Activated CD8-positive, alpha-beta T cell treated with anti-CD3 and anti-CD28 coated beads, Interleukin-2, amount 10 ng/mL, durations not matched to agents 7 days and 5 days (primary cell): ENCODE data around the gene APBA2. TPM values are rescaled to one million over a fixed set of nuclear protein-coding genes. Genes with fewer than 3 reads are reported as not detected.

Source experiments
- ATAC-seq: fragments of 150-1000 bp; cut with Tn5 transposase; one replicate; pipeline ENCODE4 v1.10.0; 2021; ENCODE audit warnings: moderate library complexity
- CTCF ChIA-PET: fragments of 350-600 bp; sonication (Branson Sonifier 250); formaldehyde crosslinking; loops from one replicate; lab custom pipeline; 2021; ENCODE audit warnings: antibody characterized with exemption; lab: Charles Lee
- POLR2A ChIA-PET: fragments of 350-600 bp; sonication (Branson Sonifier 250); formaldehyde crosslinking; loops from one replicate; lab custom pipeline; 2021; ENCODE audit warnings: antibody characterized with exemption; lab: Charles Lee
- DNase-seq: peaks from one replicate; pipeline ENCODE4 v3.0.0-alpha.2; 2020
- H3K27ac Mint-ChIP-seq: one replicate; pipeline ENCODE4 v1.8.0; 2021; ENCODE audit warnings: mild to moderate bottlenecking, mixed read lengths
- H3K27me3 Mint-ChIP-seq: one replicate; pipeline ENCODE4 v1.8.0; 2021; ENCODE audit warnings: low read depth, mixed read lengths
- H3K36me3 Mint-ChIP-seq: one replicate; pipeline ENCODE4 v1.8.0; 2021; ENCODE audit warnings: low read depth, mixed read lengths
- H3K4me1 Mint-ChIP-seq: one replicate; pipeline ENCODE4 v1.8.0; 2021; ENCODE audit warnings: low read depth, mixed read lengths
- H3K4me3 Mint-ChIP-seq: one replicate; pipeline ENCODE4 v1.8.0; 2021; ENCODE audit warnings: mild to moderate bottlenecking, mixed read lengths
- H3K9me3 Mint-ChIP-seq: one replicate; pipeline ENCODE4 v1.8.0; 2022; ENCODE audit warnings: mixed read lengths; ENCODE audit not compliant: insufficient read depth
- total RNA-seq, 2 experiments: library from RNA; stranded (reverse); gene quantifications; one replicate each; pipeline ENCODE4 v1.2.3, GENCODE V29; 2021

The APBA2 gene
- total RNA-seq, 2 experiments from 2014 or later = 29.5 TPM

GRCh38 chr15:29116970-29117700 is 231.4 kb downstream of the APBA2 start:
- no peaks in the 10 kb centered on the region for H3K36me3 Mint-ChIP-seq
- H3K27ac Mint-ChIP-seq = no peak overlapping the region
- ATAC-seq = no peak
- no peak overlapping the region for H3K4me3 Mint-ChIP-seq
- no peak for DNase-seq
- no peaks in the 10 kb centered on the region for H3K9me3 Mint-ChIP-seq
- CTCF ChIA-PET = interaction anchor here (0.9 kb wide), 1 partner anchor 15 kb away, joined by 3 read pairs; no protein-coding TSS in a partner anchor
- POLR2A ChIA-PET = no interaction called here
- H3K4me1 Mint-ChIP-seq = peaks cover 6% of the 10 kb centered on the region
- H3K27me3 Mint-ChIP-seq = peaks cover 5% of the 10 kb centered on the region

- ATAC-seq = no peak
- DNase-seq = no peak
- Mint-ChIP-seq H3K27ac (no peak overlapping the region), H3K36me3 (no peaks in the 10 kb centered on the region), H3K4me3 (no peak overlapping the region), H3K4me1 (peaks cover 6% of the 10 kb centered on the region), H3K9me3 (no peaks in the 10 kb centered on the region), H3K27me3 (peaks cover 5% of the 10 kb centered on the region)
- CTCF ChIA-PET = no interaction called here
- POLR2A ChIA-PET = no interaction called here
These were observed 232.0 kb downstream of the APBA2 start for GRCh38 chr15:29117778-29118177.

DNA sequence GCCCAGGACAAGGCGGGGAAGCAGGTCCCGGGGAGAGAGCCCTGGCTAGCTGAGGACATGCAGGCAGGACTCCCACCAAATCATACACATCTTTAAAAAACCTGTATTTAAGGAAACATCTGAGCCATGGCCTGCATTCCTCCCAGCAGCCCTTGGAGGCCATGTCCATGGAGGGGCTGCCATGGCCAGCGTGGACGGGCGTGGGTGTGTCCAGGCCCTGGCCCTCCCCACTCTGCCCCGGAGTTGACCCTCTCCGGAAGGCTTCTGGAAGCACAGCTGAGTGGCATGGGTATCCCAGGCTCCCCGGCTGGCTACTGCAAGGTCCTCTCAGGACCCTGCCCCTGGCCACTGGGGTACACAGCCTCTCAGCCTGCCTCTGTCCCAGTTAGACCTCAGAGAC is 234.1 kb downstream of the APBA2 start:
- Mint-ChIP-seq H3K27me3 (peaks cover under 1% of the 10 kb centered on the region), H3K36me3 (no peaks in the 10 kb centered on the region), H3K9me3 (no peaks in the 10 kb centered on the region), H3K4me1 (peaks cover under 1% of the 10 kb centered on the region), H3K4me3 (no peak overlapping the region), H3K27ac (no peak overlapping the region)
- POLR2A ChIA-PET = no interaction called here
- DNase-seq (no peak), ATAC-seq (no peak)
- CTCF ChIA-PET = no interaction called here

- no peaks in the 10 kb centered on the region for H3K9me3 Mint-ChIP-seq
- H3K36me3 Mint-ChIP-seq = no peaks in the 10 kb centered on the region
- no peaks in the 10 kb centered on the region for H3K27me3 Mint-ChIP-seq
- CTCF ChIA-PET = no interaction called here
- DNase-seq (no peak), ATAC-seq (no peak)
- POLR2A ChIA-PET = no interaction called here
- H3K4me1 Mint-ChIP-seq = no peaks in the 10 kb centered on the region
- no peak overlapping the region for H3K4me3 Mint-ChIP-seq
- no peak overlapping the region for H3K27ac Mint-ChIP-seq
These were observed 235.0 kb downstream of the APBA2 start for GRCh38 chr15:29120593-29121368.

DNA sequence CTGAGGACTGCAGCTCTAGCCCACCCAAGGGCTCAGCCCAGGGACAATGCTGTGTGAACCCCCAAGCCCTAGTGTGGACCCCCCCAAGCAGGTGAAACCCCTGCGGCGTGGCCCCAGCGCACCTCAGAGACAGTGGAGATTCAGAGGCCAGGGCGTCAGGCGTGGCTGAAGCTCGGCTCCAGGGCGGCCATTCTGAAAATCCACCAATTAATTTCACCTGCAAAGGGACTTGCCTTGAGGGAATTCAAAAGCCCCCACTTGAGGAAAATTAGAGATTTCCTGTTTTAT is 235.5 kb downstream of the APBA2 start:
- CTCF ChIA-PET = no interaction called here
- H3K36me3 Mint-ChIP-seq = no peaks in the 10 kb centered on the region
- no peaks in the 10 kb centered on the region for H3K9me3 Mint-ChIP-seq
- POLR2A ChIA-PET = no interaction called here
- ATAC-seq = no peak
- no peak overlapping the region for H3K4me3 Mint-ChIP-seq
- DNase-seq = no peak
- H3K4me1 Mint-ChIP-seq = no peaks in the 10 kb centered on the region
- no peak overlapping the region for H3K27ac Mint-ChIP-seq
- no peaks in the 10 kb centered on the region for H3K27me3 Mint-ChIP-seq

GRCh38 chr15:29121907-29122306 is 236.1 kb downstream of the APBA2 start:
- Mint-ChIP-seq H3K9me3 (no peaks in the 10 kb centered on the region), H3K36me3 (no peaks in the 10 kb centered on the region), H3K4me1 (no peaks in the 10 kb centered on the region), H3K4me3 (no peak overlapping the region), H3K27ac (no peak overlapping the region), H3K27me3 (no peaks in the 10 kb centered on the region)
- DNase-seq (no peak), ATAC-seq (no peak)
- POLR2A ChIA-PET = no interaction called here
- CTCF ChIA-PET = no interaction called here

- DNase-seq (no peak), ATAC-seq (no peak)
- Mint-ChIP-seq H3K4me3 (no peak overlapping the region), H3K36me3 (no peaks in the 10 kb centered on the region), H3K4me1 (no peaks in the 10 kb centered on the region), H3K9me3 (no peaks in the 10 kb centered on the region), H3K27me3 (no peaks in the 10 kb centered on the region), H3K27ac (no peak overlapping the region)
- ChIA-PET POLR2A (no interaction called here), CTCF (no interaction called here)
These were observed 236.7 kb downstream of the APBA2 start for GRCh38 chr15:29122506-29122905.

DNA sequence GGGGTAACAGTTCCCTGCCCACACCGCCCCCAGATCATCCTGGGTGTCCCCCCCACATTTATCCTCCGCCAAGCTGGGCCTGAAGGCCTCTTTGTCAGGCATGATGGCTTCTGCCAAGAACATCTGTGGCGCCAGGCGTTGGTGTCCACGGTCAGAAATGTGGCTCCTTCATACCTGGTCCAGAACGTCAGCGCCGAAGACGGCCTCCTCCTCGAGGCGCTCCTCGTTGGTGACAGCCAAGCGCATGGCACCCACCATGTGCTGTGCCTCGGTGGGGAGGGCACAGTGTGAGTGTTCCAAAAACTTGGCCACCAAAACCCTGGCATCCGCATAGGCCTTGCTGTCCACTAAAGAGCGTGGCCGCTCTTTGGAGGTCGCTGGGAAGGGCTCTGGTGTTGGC is 237.4 kb downstream of the APBA2 start:
- ATAC-seq = no peak
- ChIA-PET CTCF (interaction anchor here (1.3 kb wide), 1 partner anchor 20 kb away, joined by 3 read pairs; no protein-coding TSS in a partner anchor), POLR2A (no interaction called here)
- no peaks in the 10 kb centered on the region for H3K4me1 Mint-ChIP-seq
- H3K36me3 Mint-ChIP-seq = no peaks in the 10 kb centered on the region
- H3K4me3 Mint-ChIP-seq = no peak overlapping the region
- H3K27me3 Mint-ChIP-seq = no peaks in the 10 kb centered on the region
- DNase-seq = no peak
- no peaks in the 10 kb centered on the region for H3K9me3 Mint-ChIP-seq
- H3K27ac Mint-ChIP-seq = no peak overlapping the region

DNA sequence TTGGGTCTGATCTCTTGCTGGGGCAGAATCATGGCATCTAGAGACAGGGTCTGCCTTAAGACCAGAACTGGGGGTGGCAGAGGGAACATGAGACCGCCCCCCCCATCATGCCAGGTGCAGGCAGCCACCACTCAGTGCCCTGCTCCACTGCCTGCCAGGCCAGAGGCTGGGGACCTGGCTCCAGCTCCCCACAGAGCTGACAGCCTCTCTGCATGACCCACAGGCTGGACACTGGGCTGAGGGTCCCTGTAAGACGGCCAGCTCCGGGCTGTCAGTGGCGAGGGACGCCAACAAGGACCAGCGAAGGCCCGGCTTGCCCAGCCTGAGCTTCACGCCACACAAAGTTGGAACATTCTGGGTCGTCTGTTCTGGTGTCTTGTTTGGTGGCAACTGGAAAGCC is 238.2 kb downstream of the APBA2 start:
- POLR2A ChIA-PET = no interaction called here
- Mint-ChIP-seq H3K4me1 (no peaks in the 10 kb centered on the region), H3K27ac (no peak overlapping the region), H3K36me3 (no peaks in the 10 kb centered on the region), H3K9me3 (no peaks in the 10 kb centered on the region), H3K27me3 (no peaks in the 10 kb centered on the region), H3K4me3 (no peak overlapping the region)
- CTCF ChIA-PET = interaction anchor here (1.3 kb wide), 1 partner anchor 20 kb away, joined by 3 read pairs; no protein-coding TSS in a partner anchor
- ATAC-seq (no peak), DNase-seq (no peak)

- ATAC-seq (no peak), DNase-seq (no peak)
- no peaks in the 10 kb centered on the region for H3K36me3 Mint-ChIP-seq
- no peaks in the 10 kb centered on the region for H3K9me3 Mint-ChIP-seq
- POLR2A ChIA-PET = no interaction called here
- no peak overlapping the region for H3K27ac Mint-ChIP-seq
- H3K4me3 Mint-ChIP-seq = no peak overlapping the region
- no peaks in the 10 kb centered on the region for H3K27me3 Mint-ChIP-seq
- CTCF ChIA-PET = interaction anchor here (1.3 kb wide), 1 partner anchor 21 kb away, joined by 3 read pairs; no protein-coding TSS in a partner anchor
- H3K4me1 Mint-ChIP-seq = no peaks in the 10 kb centered on the region
These were observed 239.0 kb downstream of the APBA2 start for GRCh38 chr15:29124581-29125381.

DNA sequence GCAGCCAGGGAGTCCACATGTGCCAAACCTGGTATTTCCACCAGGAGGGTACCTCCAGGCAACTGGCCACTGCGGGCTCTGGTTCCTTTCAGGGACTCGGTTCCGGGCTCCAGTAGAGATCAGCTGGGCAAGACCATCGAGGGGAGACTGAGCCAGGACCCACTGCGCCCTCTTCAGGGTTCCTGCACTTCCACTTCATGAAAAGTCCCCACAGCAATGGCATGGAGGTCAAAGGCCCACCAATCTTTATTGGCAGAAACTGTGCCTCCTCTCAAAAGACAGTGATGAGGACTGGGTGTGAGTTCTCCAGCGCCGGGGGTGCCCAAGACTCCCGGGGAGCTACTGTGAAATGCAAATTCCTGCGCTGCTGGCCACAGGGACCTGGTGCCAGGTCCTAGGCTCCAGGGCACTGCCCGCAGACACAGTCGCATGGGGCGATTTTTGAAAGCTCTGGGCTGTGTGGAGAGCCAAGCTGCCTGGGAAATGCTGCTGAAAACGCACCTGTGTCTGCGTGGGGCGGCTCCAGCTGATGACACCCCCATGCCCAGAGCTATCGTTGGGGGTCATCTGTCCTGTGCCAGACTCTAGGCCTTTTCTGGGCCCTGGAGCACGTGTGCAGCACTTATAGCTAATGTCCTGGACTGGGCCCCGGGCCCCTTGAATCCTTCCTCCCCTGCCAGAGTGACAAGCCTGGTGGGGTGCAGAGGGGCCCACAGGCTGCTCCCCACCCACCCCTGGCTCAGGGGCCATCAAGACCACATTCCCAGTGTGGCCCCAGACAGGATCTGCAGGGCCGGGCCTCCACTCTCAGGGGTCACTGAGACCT is 239.8 kb downstream of the APBA2 start:
- ATAC-seq = no peak
- no peaks in the 10 kb centered on the region for H3K9me3 Mint-ChIP-seq
- ChIA-PET POLR2A (no interaction called here), CTCF (no interaction called here)
- no peak for DNase-seq
- H3K27me3 Mint-ChIP-seq = no peaks in the 10 kb centered on the region
- no peaks in the 10 kb centered on the region for H3K36me3 Mint-ChIP-seq
- no peaks in the 10 kb centered on the region for H3K4me1 Mint-ChIP-seq
- no peak overlapping the region for H3K27ac Mint-ChIP-seq
- H3K4me3 Mint-ChIP-seq = no peak overlapping the region
